HG03025 (cell line): Measurements from ENCODE around the gene LNPEP.
A peak's percentile ranks its signal among the peaks of the same experiment; 100 is the strongest.

ENCODE experiments used
- ATAC-seq: cut with Tn5 transposase; IDR thresholded peaks from one replicate; pipeline ENCODE4 v1.9.1; 2021; ENCODE audit warnings: mild to moderate bottlenecking, moderate library complexity; ENCODE audit not compliant: unreplicated experiment, low FRiP score

The LNPEP gene

GRCh38 chr5:96935559-96936430 is at the start of gene LNPEP:
LNPEP (plus strand) TSS chr5:96936080; CDS start chr5:96936156, 76 bp downstream.
- peak; percentile 53 for ATAC-seq

- ATAC-seq = no peak
These were observed 42.5 kb upstream of the LNPEP start for GRCh38 chr5:96893342-96893741.

- ATAC-seq = peak; percentile 71
These were observed 39.6 kb upstream of the LNPEP start for GRCh38 chr5:96896276-96896675.

- peak; percentile 95 for ATAC-seq
These were observed 39.1 kb upstream of the LNPEP start for GRCh38 chr5:96896806-96897205.

- no peak for ATAC-seq
These were observed 34.5 kb upstream of the LNPEP start for GRCh38 chr5:96901384-96901783.

- ATAC-seq = no peak
These were observed 34.0 kb upstream of the LNPEP start for GRCh38 chr5:96901841-96902240.

GRCh38 chr5:96902876-96903275 is 33.0 kb upstream of the LNPEP start:
- no peak for ATAC-seq

GRCh38 chr5:96903300-96903699 is 32.6 kb upstream of the LNPEP start:
- no peak for ATAC-seq

GRCh38 chr5:96904054-96904931 is 31.6 kb upstream of the LNPEP start:
- no peak for ATAC-seq

- ATAC-seq = no peak
These were observed 30.0 kb upstream of the LNPEP start for GRCh38 chr5:96905864-96906263.

- ATAC-seq = no peak
These were observed 26.9 kb upstream of the LNPEP start for GRCh38 chr5:96909003-96909402.

GRCh38 chr5:96909435-96909834 is 26.4 kb upstream of the LNPEP start:
- no peak for ATAC-seq

- no peak for ATAC-seq
These were observed 24.7 kb upstream of the LNPEP start for GRCh38 chr5:96911139-96911538.

GRCh38 chr5:96913233-96913632 is 22.6 kb upstream of the LNPEP start:
- ATAC-seq = no peak

- ATAC-seq = peak; percentile 48
These were observed 16.1 kb upstream of the LNPEP start for GRCh38 chr5:96919754-96920197.

GRCh38 chr5:96920744-96921355 is 15.0 kb upstream of the LNPEP start:
- ATAC-seq = no peak

- ATAC-seq = no peak
These were observed 13.2 kb upstream of the LNPEP start for GRCh38 chr5:96922499-96923244.

GRCh38 chr5:96924016-96924443 is 11.8 kb upstream of the LNPEP start:
- no peak for ATAC-seq

- ATAC-seq = no peak
These were observed 9.6 kb upstream of the LNPEP start for GRCh38 chr5:96926276-96926675.

GRCh38 chr5:96927008-96927407 is 8.9 kb upstream of the LNPEP start:
- ATAC-seq = no peak
